HEK293T (cell line): ENCODE measurements around the gene OPN1MW.
"Not testable (repeated sequence)": the region's sequence is repeated elsewhere in the genome, so short reads cannot be mapped to it uniquely, and the experiment has no call there.

Experiments
- FOXK2 ChIP-seq: fragments of 450-650 bp; IDR thresholded peaks from 2 replicates; pipeline ENCODE4 v1.6.1; 2016; ENCODE audit warnings: mild to moderate bottlenecking
- ZNF384 ChIP-seq: fragments of 450-650 bp; IDR thresholded peaks from 2 replicates; pipeline ENCODE4 v1.6.1; 2016

- TF ChIP-seq ZNF384, FOXK2: not testable (repeated sequence)
These were observed 42.9 kb downstream of the OPN1MW start for GRCh38 chrX:154225292-154225691.
